ENCODE data around the gene CADM1. TPM values are rescaled to one million over a fixed set of nuclear protein-coding genes. Genes with fewer than 3 reads are reported as not detected.

Gene CADM1
- total and polyA plus RNA-seq, 11 donors, result 11.4 to 80.2 (median 40.6) TPM

- H3K9me3 ChIP-seq, result no peaks in the 10 kb centered on the region
- no peak for ATAC-seq
- DNase-seq, result no peak
- no peaks in the 10 kb centered on the region for H3K27me3 ChIP-seq
- TF ChIP-seq POLR2A (IDR thresholded peaks at IDR 0.05) (no peak), CTCF (IDR thresholded peaks at IDR 0.05) (no peak)
- no peak overlapping the region for H3K4me3 ChIP-seq
- intact Hi-C loops (cut with DNase I), result no loop called here
- no peak overlapping the region for H3K27ac ChIP-seq
- WGBS, 4 donors, result 92 to 93% (median 93%) methylated on average over 4 of the region's 4 CpGs
- H3K4me1 ChIP-seq, result peaks cover 0 to 22% (median 2%) of the 10 kb centered on the region in 12 donors
- no peaks in the 10 kb centered on the region for H3K36me3 ChIP-seq
These were observed 221.3 kb downstream of the CADM1 start for GRCh38 chr11:115282923-115283322.

GRCh38 chr11:115280775-115281174 is 223.4 kb downstream of the CADM1 start:
- DNase-seq (no peak), ATAC-seq (no peak)
- H3K36me3 ChIP-seq, result no peaks in the 10 kb centered on the region
- peaks cover 0 to 22% (median 2%) of the 10 kb centered on the region in 12 donors for H3K4me1 ChIP-seq
- TF ChIP-seq POLR2A (IDR thresholded peaks at IDR 0.05) (no peak), CTCF (IDR thresholded peaks at IDR 0.05) (no peak)
- H3K9me3 ChIP-seq, result no peaks in the 10 kb centered on the region
- no peaks in the 10 kb centered on the region for H3K27me3 ChIP-seq
- no peak overlapping the region for H3K4me3 ChIP-seq
- intact Hi-C loops (cut with DNase I), result no loop called here
- 59 to 80% (median 67%) methylated on average over 5 of the region's 5 CpGs for WGBS, 4 donors
- no peak overlapping the region for H3K27ac ChIP-seq

- intact Hi-C loops (cut with DNase I), result no loop called here
- DNase-seq (no peak), ATAC-seq (no peak)
- 69 to 79% (median 73%) methylated on average over 10 of the region's 10 CpGs for WGBS, 4 donors
- H3K9me3 ChIP-seq, result no peaks in the 10 kb centered on the region
- H3K27ac ChIP-seq, result no peak overlapping the region
- H3K4me1 ChIP-seq, result peaks cover 0 to 22% (median 2%) of the 10 kb centered on the region in 12 donors
- H3K4me3 ChIP-seq, result no peak overlapping the region
- TF ChIP-seq POLR2A (IDR thresholded peaks at IDR 0.05) (no peak), CTCF (IDR thresholded peaks at IDR 0.05) (no peak)
- no peaks in the 10 kb centered on the region for H3K27me3 ChIP-seq
- no peaks in the 10 kb centered on the region for H3K36me3 ChIP-seq
These were observed 224.1 kb downstream of the CADM1 start for GRCh38 chr11:115279813-115280761.

GRCh38 chr11:115276799-115277198 is 227.4 kb downstream of the CADM1 start:
- Histone ChIP-seq H3K36me3 (no peaks in the 10 kb centered on the region), H3K4me3 (no peak overlapping the region), H3K27ac (no peak overlapping the region), H3K9me3 (no peaks in the 10 kb centered on the region), H3K4me1 (peaks cover 0 to 10% (median 0%) of the 10 kb centered on the region in 12 donors), H3K27me3 (no peaks in the 10 kb centered on the region)
- DNase-seq (no peak), ATAC-seq (no peak)
- intact Hi-C loops (cut with DNase I), result no loop called here
- TF ChIP-seq CTCF (IDR thresholded peaks at IDR 0.05), result no peak
- no peak for TF ChIP-seq POLR2A (IDR thresholded peaks at IDR 0.05)
- WGBS, 4 donors, result 92 to 100% (median 93%) methylated on average over 8 of the region's 8 CpGs

Measured in heart left ventricle (tissue), 16 donors.